Mesenchymal stem cell (in vitro differentiated cells and primary cell): Measurements from ENCODE around the gene NAV2.

ENCODE experiments used
- DNase-seq: peaks from one replicate; pipeline ENCODE4 v3.0.0-alpha.2; 2013
- H2AFZ ChIP-seq: one replicate; pipeline ENCODE4 v1.6.1; 2013; ENCODE audit warnings: low read depth, mild to moderate bottlenecking, control low read depth, inconsistent platforms, low read length, moderate library complexity
- H2AK5ac ChIP-seq: 2 replicates; pipeline ENCODE4 v1.6.1; 2013; ENCODE audit warnings: low read length, moderate library complexity, mild to moderate bottlenecking, inconsistent platforms; ENCODE audit not compliant: severe bottlenecking
- H2BK120ac ChIP-seq: one replicate; pipeline ENCODE4 v1.6.1; 2013; ENCODE audit warnings: low read depth, mild to moderate bottlenecking, inconsistent platforms, low read length, moderate library complexity
- H2BK12ac ChIP-seq, 2 experiments: one replicate each; pipeline ENCODE4 v1.6.1; 2013; ENCODE audit warnings: inconsistent platforms in 2 of 2, low read length in 2 of 2, mild to moderate bottlenecking in 2 of 2, moderate library complexity in 2 of 2, control low read depth in 1 of 2
- H2BK15ac ChIP-seq: one replicate; pipeline ENCODE4 v1.6.1; 2013; ENCODE audit warnings: mild to moderate bottlenecking, low read depth, inconsistent platforms; ENCODE audit not compliant: poor library complexity, severe bottlenecking
- H2BK5ac ChIP-seq: 2 replicates; pipeline ENCODE4 v1.6.1; 2013; ENCODE audit warnings: low read depth, mild to moderate bottlenecking, low read length, control low read depth, inconsistent platforms; ENCODE audit not compliant: poor library complexity, severe bottlenecking
- H3K14ac ChIP-seq, 2 experiments: one replicate each; pipeline ENCODE4 v1.6.1; 2013; ENCODE audit warnings: inconsistent platforms in 2 of 2, low read length in 2 of 2, control low read depth in 1 of 2, mild to moderate bottlenecking in 1 of 2, moderate library complexity in 1 of 2
- H3K18ac ChIP-seq, 2 experiments: one replicate each; pipeline ENCODE4 v1.6.1; 2013; ENCODE audit warnings: inconsistent platforms in 2 of 2, low read length in 2 of 2, control low read depth in 1 of 2, low read depth in 1 of 2, mild to moderate bottlenecking in 1 of 2
- H3K23ac ChIP-seq, 2 experiments: one replicate each; pipeline ENCODE4 v1.6.1; 2013; ENCODE audit warnings: inconsistent platforms in 2 of 2, low read length in 2 of 2, mild to moderate bottlenecking in 2 of 2, moderate library complexity in 2 of 2, control low read depth in 1 of 2
- H3K27ac ChIP-seq: 2 replicates; pipeline ENCODE4 v1.5.1; 2013; ENCODE audit warnings: mild to moderate bottlenecking, moderate library complexity, low read length, control low read depth, inconsistent platforms; ENCODE audit not compliant: poor library complexity, severe bottlenecking
- H3K27me3 ChIP-seq, 2 experiments: 2 replicates each; pipeline versions ENCODE4 v1.6.1 to v1.7.0; 2013; ENCODE audit warnings: low read length in 2 of 2, mild to moderate bottlenecking in 2 of 2, moderate library complexity in 2 of 2, control low read depth in 1 of 2, inconsistent platforms in 1 of 2; ENCODE audit not compliant: control insufficient read depth in 1 of 2, insufficient read depth in 1 of 2
- H3K36me3 ChIP-seq, 2 experiments: 2 replicates each; pipeline versions ENCODE4 v1.6.1 to v1.7.0; 2013; ENCODE audit warnings: low read length in 2 of 2, control low read depth in 1 of 2, inconsistent platforms in 1 of 2, low read depth in 1 of 2, mild to moderate bottlenecking in 1 of 2; ENCODE audit not compliant: insufficient read depth in 2 of 2, control insufficient read depth in 1 of 2
- H3K4ac ChIP-seq, 2 experiments: one replicate each; pipeline ENCODE4 v1.6.1; 2013; ENCODE audit warnings: inconsistent platforms in 2 of 2, low read length in 2 of 2, mild to moderate bottlenecking in 2 of 2, moderate library complexity in 2 of 2, control low read depth in 1 of 2, low read depth in 1 of 2
- H3K4me1 ChIP-seq: 2 replicates; pipeline ENCODE4 v1.6.1; 2013; ENCODE audit warnings: low read depth, low read length, control low read depth; ENCODE audit not compliant: control insufficient read depth, insufficient read depth
- H3K4me2 ChIP-seq: 2 replicates; pipeline ENCODE4 v1.6.1; 2013; ENCODE audit warnings: low read length, mild to moderate bottlenecking, inconsistent platforms; ENCODE audit not compliant: poor library complexity, severe bottlenecking
- H3K4me3 ChIP-seq, 2 experiments: 2 replicates each; pipeline versions ENCODE4 v1.5.1 to v1.7.0; 2013; ENCODE audit warnings: low read length in 2 of 2, mild to moderate bottlenecking in 2 of 2, control low read depth in 1 of 2, low read depth in 1 of 2; ENCODE audit not compliant: insufficient read depth in 1 of 2
- H3K79me1 ChIP-seq: replicated peaks from 2 replicates; pipeline ENCODE4 v1.6.1; 2013; ENCODE audit warnings: mild to moderate bottlenecking, control low read depth, low read length, inconsistent platforms; ENCODE audit not compliant: poor library complexity, severe bottlenecking
- H3K9ac ChIP-seq: 2 replicates; pipeline ENCODE4 v1.7.0; 2013; ENCODE audit warnings: mild to moderate bottlenecking, low read length, moderate library complexity
- H3K9me3 ChIP-seq: 2 replicates; pipeline ENCODE4 v1.7.0; 2013; ENCODE audit warnings: mild to moderate bottlenecking, low read length; ENCODE audit not compliant: control insufficient read depth
- H4K8ac ChIP-seq: one replicate; pipeline ENCODE4 v1.6.1; 2013; ENCODE audit warnings: inconsistent platforms, mild to moderate bottlenecking, low read length, moderate library complexity
- H4K91ac ChIP-seq: one replicate; pipeline ENCODE4 v1.6.1; 2013; ENCODE audit warnings: mild to moderate bottlenecking, low read length, inconsistent platforms
- WGBS: methylation state at CpG from one replicate; pipeline ENCODE4 v1.1.7; 2013; ENCODE audit warnings: mixed read lengths; 5-methylcytosine and 5-hydroxymethylcytosine counted together

NAV2 gene

DNA sequence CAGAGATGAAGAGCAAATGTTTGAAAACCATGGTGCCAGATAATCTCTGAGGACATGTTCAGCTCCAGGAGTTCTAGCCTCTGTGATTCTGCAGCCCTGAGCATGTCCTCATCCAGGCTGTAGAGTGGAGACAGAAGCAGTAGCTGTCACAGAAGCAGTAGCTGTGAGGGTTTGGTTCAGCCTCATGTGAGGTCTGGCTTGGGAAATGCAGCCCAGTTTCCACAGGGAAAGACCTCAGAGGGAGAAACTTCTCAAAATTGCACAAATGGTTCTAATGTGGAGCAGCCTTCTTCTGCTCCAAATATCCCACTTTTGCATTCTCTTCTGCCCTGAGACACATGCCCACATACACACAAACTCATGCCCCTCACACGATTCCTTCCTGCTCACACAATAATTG lies 399.2 kb downstream of the NAV2 start:
- Histone ChIP-seq H2BK5ac (no peak overlapping the region), H4K8ac (peak overlapping the region; percentile 45), H3K9ac (peak overlapping the region; percentile 82)

GRCh38 chr11:20112291-20113148 lies 399.9 kb downstream of the NAV2 start:
- Histone ChIP-seq H3K14ac (peak overlapping the region in 1 of 2 experiments; percentile 58), H2BK120ac (peak overlapping the region; percentile 81), H2AFZ (peak overlapping the region; percentile 64), H2BK5ac (peak overlapping the region; percentile 73), H2AK5ac (peak overlapping the region; percentile 37), H3K4me1 (peaks cover 32% of the 10 kb centered on the region), H2BK15ac (peak overlapping the region; percentile 75), H3K9ac (peak overlapping the region; percentile 82), H3K4me2 (peak overlapping the region; percentile 36), H3K23ac (peak overlapping the region in 1 of 2 experiments; percentile 86), H2BK12ac (peak overlapping the region; percentile 88 to 95), H3K18ac (peak overlapping the region; percentile 85 to 96), H3K4me3 (peak overlapping the region in 1 of 2 experiments; percentile 63), H3K27me3 (no peaks in the 10 kb centered on the region), H4K91ac (peak overlapping the region; percentile 98), H3K4ac (peak overlapping the region; percentile 64 to 89), H3K36me3 (peaks cover 14 to 77% of the 10 kb centered on the region in 2 experiments), H3K27ac (peak overlapping the region; percentile 89), H4K8ac (peak overlapping the region; percentile 98), H3K9me3 (no peaks in the 10 kb centered on the region), H3K79me1 (no peaks in the 10 kb centered on the region)
- WGBS, result 33% methylated on average over 15 of the region's 15 CpGs
- DNase-seq, result peak; percentile 98

More for the DNA sequence above, 399.2 kb downstream of the NAV2 start:
- Histone ChIP-seq H2AFZ (no peak overlapping the region), H3K27ac (peak overlapping the region; percentile 89), H3K18ac (peak overlapping the region; percentile 75 to 96), H3K4ac (peak overlapping the region; percentile 29 to 42), H3K4me2 (no peak overlapping the region), H3K4me1 (peaks cover 32% of the 10 kb centered on the region), H2BK12ac (peak overlapping the region; percentile 16 to 34), H3K9me3 (no peaks in the 10 kb centered on the region), H3K23ac (no peak overlapping the region), H3K14ac (no peak overlapping the region), H3K79me1 (no peaks in the 10 kb centered on the region), H3K36me3 (peaks cover 15 to 75% of the 10 kb centered on the region in 2 experiments), H4K91ac (no peak overlapping the region), H2AK5ac (peak overlapping the region; percentile 42), H2BK120ac (peak overlapping the region; percentile 65), H3K4me3 (peak overlapping the region in 1 of 2 experiments; percentile 63), H3K27me3 (no peaks in the 10 kb centered on the region), H2BK15ac (no peak overlapping the region)
- 0% methylated on average over 1 of the region's 1 CpG for WGBS
- DNase-seq, result no peak

DNA sequence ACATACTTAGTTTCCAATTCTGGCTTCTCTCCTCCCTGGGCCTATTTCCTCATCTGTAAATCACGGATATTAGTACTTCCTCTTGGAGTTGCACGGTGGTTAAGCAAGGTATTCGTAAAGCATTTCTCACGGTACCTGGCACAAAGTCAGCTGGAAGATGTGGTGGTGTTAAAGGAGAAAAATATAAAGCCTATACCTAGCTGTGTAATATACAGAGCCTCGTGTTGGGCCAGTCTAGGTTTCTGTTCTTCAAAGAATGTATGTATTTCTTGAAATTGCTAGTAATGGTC lies 400.5 kb downstream of the NAV2 start:
- H3K18ac ChIP-seq, result peak overlapping the region; percentile 82 to 85
- H3K36me3 ChIP-seq, result peaks cover 15 to 77% of the 10 kb centered on the region in 2 experiments
- no peak overlapping the region for H3K4me3 ChIP-seq
- no peak overlapping the region for H2AK5ac ChIP-seq
- peak overlapping the region; percentile 36 for H2BK5ac ChIP-seq
- H3K9me3 ChIP-seq, result no peaks in the 10 kb centered on the region
- peak overlapping the region; percentile 98 for H4K8ac ChIP-seq
- no peak for DNase-seq
- peak overlapping the region; percentile 64 to 89 for H3K4ac ChIP-seq
- peak overlapping the region; percentile 82 for H3K9ac ChIP-seq
- no peaks in the 10 kb centered on the region for H3K27me3 ChIP-seq
- H2BK15ac ChIP-seq, result peak overlapping the region; percentile 60
- no peaks in the 10 kb centered on the region for H3K79me1 ChIP-seq
- no peak overlapping the region for H3K4me2 ChIP-seq
- peak overlapping the region; percentile 88 to 95 for H2BK12ac ChIP-seq
- H3K23ac ChIP-seq, result peak overlapping the region in 1 of 2 experiments; percentile 2
- H3K27ac ChIP-seq, result peak overlapping the region; percentile 89
- no peak overlapping the region for H3K14ac ChIP-seq
- peaks cover 32% of the 10 kb centered on the region for H3K4me1 ChIP-seq
- H4K91ac ChIP-seq, result peak overlapping the region; percentile 98
- peak overlapping the region; percentile 46 for H2AFZ ChIP-seq
- H2BK120ac ChIP-seq, result peak overlapping the region; percentile 81
- 91% methylated on average over 5 of the region's 5 CpGs for WGBS

DNA sequence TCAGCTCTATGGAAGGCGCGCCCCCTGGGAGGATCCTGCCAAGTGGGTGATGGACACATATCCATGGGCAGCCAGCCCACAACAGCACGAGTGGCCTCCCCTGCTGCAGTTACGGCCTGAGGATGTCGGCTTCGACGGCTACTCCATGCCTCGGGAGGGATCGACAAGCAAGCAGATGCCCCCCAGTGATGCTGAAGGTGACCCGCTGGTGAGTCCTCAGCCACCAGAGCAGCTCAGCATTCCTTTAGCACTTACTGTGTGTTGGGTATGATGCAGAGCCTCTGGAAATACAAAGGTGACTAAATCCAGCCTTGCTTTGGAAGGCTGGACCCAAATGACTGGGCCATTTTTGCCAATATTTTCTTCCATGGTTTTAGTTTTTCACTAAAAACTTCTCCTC lies 402.0 kb downstream of the NAV2 start:
- H3K4ac ChIP-seq, result no peak overlapping the region
- H4K91ac ChIP-seq, result no peak overlapping the region
- no peak overlapping the region for H2BK5ac ChIP-seq
- no peaks in the 10 kb centered on the region for H3K27me3 ChIP-seq
- DNase-seq, result no peak
- no peak overlapping the region for H4K8ac ChIP-seq
- 96% methylated on average over 10 of the region's 10 CpGs for WGBS
- no peak overlapping the region for H3K4me3 ChIP-seq
- H2AK5ac ChIP-seq, result no peak overlapping the region
- H3K23ac ChIP-seq, result no peak overlapping the region
- no peaks in the 10 kb centered on the region for H3K79me1 ChIP-seq
- H3K18ac ChIP-seq, result no peak overlapping the region
- H3K36me3 ChIP-seq, result peaks cover 26 to 78% of the 10 kb centered on the region in 2 experiments
- no peak overlapping the region for H3K14ac ChIP-seq
- no peak overlapping the region for H2AFZ ChIP-seq
- no peak overlapping the region for H3K4me2 ChIP-seq
- no peak overlapping the region for H2BK12ac ChIP-seq
- no peaks in the 10 kb centered on the region for H3K9me3 ChIP-seq
- H2BK15ac ChIP-seq, result no peak overlapping the region
- peaks cover 32% of the 10 kb centered on the region for H3K4me1 ChIP-seq
- no peak overlapping the region for H3K27ac ChIP-seq
- H2BK120ac ChIP-seq, result no peak overlapping the region
- H3K9ac ChIP-seq, result no peak overlapping the region
